Spleen (tissue), 7 donors: ENCODE results near the gene SRRM1.

Experiments used
- POLR2A ChIP-seq, 3 donors: fragments of 450-650 bp; IDR thresholded peaks; one replicate each; pipeline ENCODE4 v1.5.1; 2017; ENCODE audit warnings: antibody characterized with exemption in 3 of 3, mild to moderate bottlenecking in 1 of 3
- TF ChIP-seq, protein P1 (sequence below), 11 experiments: fragments of 200-600 bp in 7 of 11; fragments of 450-650 bp in 4 of 11; sonication (generic) in 4 of 11; IDR thresholded peaks in 8 of 11; conservative IDR thresholded peaks in 3 of 11; 1 replicate in 7 of 11; 2 replicates in 4 of 11; pipeline versions ENCODE4 v1.4.0 to v1.8.0; 2016 to 2021; ENCODE audit warnings: antibody characterized with exemption in 11 of 11, inconsistent platforms in 4 of 11, mild to moderate bottlenecking in 1 of 11
- donor health status: DM: no; HTN: no; CAD: no; lungs with moderate emphysema.
- donor health status: DM: no; HTN: no; CAD: no.
- donor health status: DM: no; HTN: no; CAD: no.

DNA sequence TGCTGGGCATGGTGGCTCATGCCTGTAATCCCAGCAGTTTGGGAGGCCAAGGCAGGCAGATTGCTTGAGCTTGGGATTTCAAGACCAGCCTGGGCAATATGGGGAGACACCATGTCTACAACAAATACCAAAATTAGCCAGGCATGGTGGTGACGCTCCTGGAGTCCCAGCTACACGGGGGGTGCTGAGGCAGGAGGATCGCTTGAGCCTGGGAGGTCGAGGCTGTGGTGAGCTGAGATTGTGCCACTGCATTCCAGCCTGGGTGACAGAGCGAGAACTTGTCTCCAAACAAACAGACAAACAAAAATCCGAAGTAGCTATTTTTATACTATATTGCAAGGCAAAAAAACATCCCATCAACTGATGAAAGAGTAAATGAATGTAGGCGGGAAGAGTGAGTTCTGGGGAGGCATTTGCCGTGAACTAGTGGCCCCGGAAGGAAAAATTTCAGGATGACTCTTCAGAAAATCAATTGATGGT, 46.7 kb upstream of the SRRM1 start:
- TF ChIP-seq, protein P1, sequence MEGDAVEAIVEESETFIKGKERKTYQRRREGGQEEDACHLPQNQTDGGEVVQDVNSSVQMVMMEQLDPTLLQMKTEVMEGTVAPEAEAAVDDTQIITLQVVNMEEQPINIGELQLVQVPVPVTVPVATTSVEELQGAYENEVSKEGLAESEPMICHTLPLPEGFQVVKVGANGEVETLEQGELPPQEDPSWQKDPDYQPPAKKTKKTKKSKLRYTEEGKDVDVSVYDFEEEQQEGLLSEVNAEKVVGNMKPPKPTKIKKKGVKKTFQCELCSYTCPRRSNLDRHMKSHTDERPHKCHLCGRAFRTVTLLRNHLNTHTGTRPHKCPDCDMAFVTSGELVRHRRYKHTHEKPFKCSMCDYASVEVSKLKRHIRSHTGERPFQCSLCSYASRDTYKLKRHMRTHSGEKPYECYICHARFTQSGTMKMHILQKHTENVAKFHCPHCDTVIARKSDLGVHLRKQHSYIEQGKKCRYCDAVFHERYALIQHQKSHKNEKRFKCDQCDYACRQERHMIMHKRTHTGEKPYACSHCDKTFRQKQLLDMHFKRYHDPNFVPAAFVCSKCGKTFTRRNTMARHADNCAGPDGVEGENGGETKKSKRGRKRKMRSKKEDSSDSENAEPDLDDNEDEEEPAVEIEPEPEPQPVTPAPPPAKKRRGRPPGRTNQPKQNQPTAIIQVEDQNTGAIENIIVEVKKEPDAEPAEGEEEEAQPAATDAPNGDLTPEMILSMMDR (IDR thresholded peaks at IDR 0.05 in 8 of 11, conservative IDR thresholded peaks at IDR 0.05 in 3 of 11) = no peak
- no peak for TF ChIP-seq POLR2A (IDR thresholded peaks at IDR 0.05)
